Ramos (cell line): ENCODE results near the gene SSH2.

Experiments
- in situ Hi-C: fragments of 300-500 bp; cut with MboI; formaldehyde crosslinking; loops from one replicate; pipeline ENCODE4 v1.14.3; 2022; ENCODE audit warnings: low sequenced_read_pairs; ENCODE audit not compliant: unreplicated experiment

Gene SSH2

GRCh38 chr17:29717817-29718216 is 212.2 kb downstream of the SSH2 start:
- in situ Hi-C loops = loop anchor here (25.0 kb wide), 1 partner anchor 981 kb away; the partner anchor contains the start of genes NEK8, TLCD1 and TRAF4

- in situ Hi-C loops = loop anchor here (25.0 kb wide), 1 partner anchor 979 kb away; the partner anchor contains the start of genes NEK8, TLCD1 and TRAF4
Observed at GRCh38 chr17:29716566-29716965, 213.5 kb downstream of the SSH2 start.

GRCh38 chr17:29715680-29716079 is 214.3 kb downstream of the SSH2 start:
- in situ Hi-C loops = loop anchor here (25.0 kb wide), 1 partner anchor 978 kb away; the partner anchor contains the start of genes NEK8, TLCD1 and TRAF4

- in situ Hi-C loops = loop anchor here (25.0 kb wide), 1 partner anchor 977 kb away; the partner anchor contains the start of genes NEK8, TLCD1 and TRAF4
Observed at GRCh38 chr17:29714146-29714545, 215.9 kb downstream of the SSH2 start.

- in situ Hi-C loops = loop anchor here (25.0 kb wide), 1 partner anchor 976 kb away; the partner anchor contains the start of genes NEK8, TLCD1 and TRAF4
Observed at GRCh38 chr17:29713626-29714025, 216.4 kb downstream of the SSH2 start.

GRCh38 chr17:29711588-29712385 is 218.2 kb downstream of the SSH2 start:
- in situ Hi-C loops = loop anchor here (25.0 kb wide), 1 partner anchor 974 kb away; the partner anchor contains the start of genes NEK8, TLCD1 and TRAF4

- in situ Hi-C loops = loop anchor here (25.0 kb wide), 1 partner anchor 974 kb away; the partner anchor contains the start of genes NEK8, TLCD1 and TRAF4
Observed at GRCh38 chr17:29710891-29711418, 219.1 kb downstream of the SSH2 start.

- in situ Hi-C loops = loop anchor here (25.0 kb wide), 1 partner anchor 973 kb away; the partner anchor contains the start of genes NEK8, TLCD1 and TRAF4
Observed at GRCh38 chr17:29710520-29710884, 219.5 kb downstream of the SSH2 start.

GRCh38 chr17:29709866-29710519 is 220.0 kb downstream of the SSH2 start:
- in situ Hi-C loops = loop anchor here (25.0 kb wide), 1 partner anchor 973 kb away; the partner anchor contains the start of genes NEK8, TLCD1 and TRAF4

- in situ Hi-C loops = loop anchor here (25.0 kb wide), 1 partner anchor 970 kb away; the partner anchor contains the start of genes NEK8, TLCD1 and TRAF4
Observed at GRCh38 chr17:29707212-29707571, 222.8 kb downstream of the SSH2 start.

- in situ Hi-C loops = loop anchor here (25.0 kb wide), 1 partner anchor 969 kb away; the partner anchor contains the start of genes NEK8, TLCD1 and TRAF4
Observed at GRCh38 chr17:29706045-29706431, 224.0 kb downstream of the SSH2 start.

GRCh38 chr17:29705386-29705785 is 224.6 kb downstream of the SSH2 start:
- in situ Hi-C loops = loop anchor here (25.0 kb wide), 1 partner anchor 968 kb away; the partner anchor contains the start of genes NEK8, TLCD1 and TRAF4

- in situ Hi-C loops = no loop called here
Observed at GRCh38 chr17:29699283-29699682, 230.7 kb downstream of the SSH2 start.

- in situ Hi-C loops = no loop called here
Observed at GRCh38 chr17:29698837-29699236, 231.2 kb downstream of the SSH2 start.

GRCh38 chr17:29698019-29698777 is 231.8 kb downstream of the SSH2 start:
- in situ Hi-C loops = no loop called here

GRCh38 chr17:29697371-29697770 is 232.7 kb downstream of the SSH2 start:
- in situ Hi-C loops = no loop called here

GRCh38 chr17:29694918-29695563 is 235.0 kb downstream of the SSH2 start:
- in situ Hi-C loops = no loop called here

GRCh38 chr17:29693751-29694150 is 236.3 kb downstream of the SSH2 start:
- in situ Hi-C loops = no loop called here

- in situ Hi-C loops = no loop called here
Observed at GRCh38 chr17:29687596-29687995, 242.4 kb downstream of the SSH2 start.
